Colon (tissue), 2 donors: ENCODE data around the gene CBX7.

ENCODE experiments used
- FAIRE-seq: peaks from 2 replicates; lab custom pipeline; 2012; peaks lifted over from hg19 to GRCh38; lab: Jason Lieb, UNC
- donor health status: control.
- donor health status: control.

CBX7 gene

GRCh38 chr22:39123751-39124581 lies 28.5 kb downstream of the CBX7 start:
- no peak for FAIRE-seq

- FAIRE-seq, result no peak
These were observed 29.6 kb downstream of the CBX7 start for GRCh38 chr22:39122772-39123470.

GRCh38 chr22:39120983-39121382 lies 31.5 kb downstream of the CBX7 start:
- FAIRE-seq, result no peak

- FAIRE-seq, result no peak
These were observed 34.8 kb downstream of the CBX7 start for GRCh38 chr22:39117585-39118191.

DNA sequence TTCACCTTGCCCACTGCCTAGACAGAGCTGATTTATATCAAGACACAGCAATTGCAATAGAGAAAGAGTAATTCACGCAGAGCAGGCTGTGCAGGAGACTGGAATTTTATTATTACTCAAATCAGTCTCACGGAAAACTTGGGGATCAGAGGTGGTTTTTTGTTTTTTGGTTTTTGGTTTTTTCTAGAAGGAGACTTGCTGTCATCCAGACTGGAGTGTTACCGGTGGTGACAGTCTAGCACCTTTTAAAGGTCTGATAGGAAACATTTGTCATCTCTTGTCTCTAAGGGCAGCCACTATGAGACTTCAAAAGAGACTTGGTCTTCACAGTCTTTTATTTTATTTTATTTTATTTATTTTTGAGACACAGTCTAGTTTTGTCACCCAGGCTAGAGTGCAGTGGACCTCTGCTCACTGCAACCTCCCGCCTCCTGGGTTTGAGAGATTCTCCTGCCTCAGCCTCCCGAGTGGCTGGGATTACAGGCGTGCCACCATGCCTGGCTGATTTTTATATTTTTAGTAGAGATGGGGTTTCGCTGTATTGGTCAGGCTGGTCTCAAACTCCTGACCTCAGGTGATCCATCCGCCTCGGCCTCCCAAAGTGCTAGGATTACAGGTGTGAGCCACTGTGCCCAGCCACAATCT lies 36.4 kb downstream of the CBX7 start:
- FAIRE-seq, result no peak

DNA sequence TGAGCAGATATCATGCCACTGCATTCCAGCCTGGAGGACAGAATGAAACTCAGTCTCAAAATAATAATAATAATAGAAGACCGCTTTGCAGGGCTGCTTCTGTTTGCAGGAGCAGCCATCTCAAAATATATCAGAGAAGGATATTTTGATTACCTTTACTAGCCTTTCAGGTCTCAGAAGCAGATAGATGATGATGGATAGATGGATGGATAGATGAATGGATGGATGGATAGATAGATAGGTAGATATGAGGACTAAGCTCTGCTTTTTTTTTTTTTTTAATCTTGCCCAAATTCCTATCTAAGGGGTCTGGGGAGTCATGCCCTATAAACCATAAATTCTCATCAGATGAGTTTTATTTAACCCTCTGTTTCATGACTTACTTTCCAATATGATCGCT lies 36.9 kb downstream of the CBX7 start:
- FAIRE-seq, result no peak

DNA sequence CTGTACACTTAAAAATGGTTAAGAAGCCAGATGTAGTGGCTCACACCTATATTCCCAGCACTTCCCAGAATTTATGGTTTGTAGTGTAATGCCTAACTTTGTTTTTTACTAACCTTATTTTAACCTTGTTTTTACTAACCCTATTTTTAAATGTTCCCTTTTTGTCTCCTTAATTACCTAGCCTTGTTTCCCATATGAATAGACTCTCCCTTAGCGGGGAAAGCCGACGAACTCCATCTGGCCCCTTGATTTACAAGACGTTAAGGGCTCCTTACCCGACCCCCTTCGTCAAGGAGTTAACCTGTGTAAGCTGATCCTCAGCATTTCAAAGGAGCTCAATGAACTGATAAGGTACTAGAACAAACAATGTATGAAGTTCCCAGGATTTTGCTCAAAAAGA lies 38.4 kb downstream of the CBX7 start:
- no peak for FAIRE-seq

- no peak for FAIRE-seq
These were observed 41.6 kb downstream of the CBX7 start for GRCh38 chr22:39110631-39111561.

GRCh38 chr22:39109361-39109760 lies 43.1 kb downstream of the CBX7 start:
- no peak for FAIRE-seq

DNA sequence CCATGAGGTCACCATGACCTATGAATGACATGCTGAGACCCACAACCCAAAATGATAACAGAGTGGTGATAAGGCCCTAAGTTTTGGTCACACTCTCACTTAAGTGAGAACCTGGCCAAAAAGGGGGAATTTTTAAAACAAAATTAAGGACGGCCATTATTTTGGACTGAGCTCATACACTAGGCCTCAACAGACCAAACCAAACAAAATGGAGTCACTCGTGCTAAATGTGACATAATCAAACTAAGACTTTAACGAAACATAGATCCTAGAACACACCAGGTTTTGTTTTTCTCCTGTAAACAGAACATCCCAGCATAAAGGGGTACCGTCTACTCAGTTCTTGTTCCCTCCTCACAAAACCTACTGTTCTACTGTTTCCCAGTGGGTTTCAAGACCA lies 44.0 kb downstream of the CBX7 start:
- FAIRE-seq, result no peak

- FAIRE-seq, result no peak
These were observed 46.2 kb downstream of the CBX7 start for GRCh38 chr22:39106326-39106725.

- FAIRE-seq, result no peak
These were observed 49.0 kb downstream of the CBX7 start for GRCh38 chr22:39103431-39103830.

DNA sequence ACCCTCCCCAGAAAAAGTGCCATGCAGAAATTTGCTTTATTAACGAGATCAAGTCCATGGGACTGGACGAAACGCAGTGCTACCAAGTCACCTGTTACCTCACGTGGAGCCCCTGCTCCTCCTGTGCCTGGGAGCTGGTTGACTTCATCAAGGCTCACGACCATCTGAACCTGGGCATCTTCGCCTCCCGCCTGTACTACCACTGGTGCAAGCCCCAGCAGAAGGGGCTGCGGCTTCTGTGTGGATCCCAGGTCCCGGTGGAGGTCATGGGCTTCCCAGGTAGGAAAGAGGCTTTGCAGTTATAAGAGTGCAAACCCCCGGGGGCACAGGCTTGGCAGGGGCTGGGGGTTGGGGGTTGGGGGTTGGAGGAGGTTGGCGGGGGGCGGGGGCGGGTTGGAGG lies 51.3 kb downstream of the CBX7 start:
- no peak for FAIRE-seq

GRCh38 chr22:39098576-39098975 lies 53.9 kb downstream of the CBX7 start:
- FAIRE-seq, result no peak

- no peak for FAIRE-seq
These were observed 54.5 kb downstream of the CBX7 start for GRCh38 chr22:39098026-39098425.

DNA sequence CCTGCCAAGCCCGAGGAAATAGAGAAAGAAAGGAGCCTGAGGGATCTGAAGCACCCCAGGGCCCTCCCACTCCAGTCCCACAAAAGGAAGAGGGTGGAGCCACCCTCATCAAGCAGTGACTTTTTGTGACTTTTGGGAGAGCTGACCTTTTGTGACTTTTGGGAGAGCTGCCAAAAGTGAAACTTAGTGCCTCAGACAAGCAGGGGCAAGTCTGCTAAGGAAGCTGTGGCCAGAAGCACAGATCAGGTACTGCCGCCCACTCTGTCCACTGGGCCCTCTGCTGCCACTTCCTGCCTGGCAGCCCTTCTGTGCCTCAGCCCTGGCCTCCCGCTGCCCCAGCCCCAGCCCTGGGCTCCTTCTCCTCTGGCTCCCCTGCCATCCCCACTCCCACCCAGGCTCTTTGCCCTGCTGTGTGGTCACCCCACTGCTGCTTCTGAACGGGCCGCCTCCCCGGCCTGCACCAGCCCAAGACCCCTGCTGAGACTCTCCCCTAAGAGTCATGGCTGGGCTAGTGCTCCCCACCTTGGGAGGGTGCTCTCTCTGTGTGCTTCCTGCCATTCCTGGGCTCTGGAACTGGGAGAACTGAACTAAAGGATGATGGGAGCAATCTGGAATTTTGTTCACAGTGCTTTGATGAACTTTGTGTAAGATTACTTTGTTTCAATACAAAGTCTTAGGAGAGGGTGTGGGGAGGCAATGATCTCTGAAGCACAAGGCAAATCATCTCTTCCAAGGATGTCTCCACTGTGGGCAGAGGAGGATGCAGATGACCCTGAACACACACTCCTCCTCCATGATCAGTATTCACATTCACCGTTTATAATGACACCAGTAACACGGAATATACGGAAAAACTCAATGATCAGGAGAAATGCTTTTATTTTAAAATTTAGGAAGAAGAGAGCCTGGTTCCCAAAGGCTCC lies 55.1 kb downstream of the CBX7 start, which contains the start of gene APOBEC3H:
Gene APOBEC3H, plus strand, starts transcription at position 147 of the 923 bp plus-strand sequence. CDS start 3,035 bp downstream, outside the sequence.
- no peak for FAIRE-seq

- FAIRE-seq, result no peak
These were observed 56.5 kb downstream of the CBX7 start for GRCh38 chr22:39095971-39096370.

DNA sequence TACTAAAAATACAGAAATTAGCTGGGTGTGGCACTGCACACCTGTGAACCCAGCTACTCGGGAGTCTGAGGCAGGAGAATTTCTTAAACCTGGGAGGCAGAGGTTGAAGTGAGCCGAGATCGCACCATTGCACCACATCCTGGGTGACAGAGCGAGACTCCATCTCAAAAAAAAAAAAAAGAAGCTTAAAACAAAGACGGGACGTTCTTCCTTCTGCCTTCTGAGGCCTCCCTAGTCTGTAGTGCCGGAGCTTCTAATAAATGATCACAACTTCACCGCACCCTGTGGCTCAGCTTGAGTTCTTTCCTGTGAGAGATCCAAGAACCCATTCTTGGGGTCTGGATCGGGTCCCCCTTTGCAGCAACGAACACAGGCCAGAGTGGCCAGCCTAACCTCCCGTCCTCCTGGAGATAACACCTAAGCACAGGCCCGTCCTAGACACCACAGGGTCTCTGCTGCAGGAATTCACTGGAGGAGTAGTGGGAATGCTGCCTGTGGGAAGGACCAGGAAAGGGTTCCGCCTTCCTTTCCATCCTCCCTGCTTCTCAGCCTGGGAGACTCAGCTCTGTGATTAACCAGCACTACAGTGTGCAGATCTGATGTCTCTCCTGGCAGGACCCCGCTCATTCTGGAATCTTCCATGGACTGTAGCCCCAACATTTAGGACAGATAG lies 57.6 kb downstream of the CBX7 start:
- no peak for FAIRE-seq

DNA sequence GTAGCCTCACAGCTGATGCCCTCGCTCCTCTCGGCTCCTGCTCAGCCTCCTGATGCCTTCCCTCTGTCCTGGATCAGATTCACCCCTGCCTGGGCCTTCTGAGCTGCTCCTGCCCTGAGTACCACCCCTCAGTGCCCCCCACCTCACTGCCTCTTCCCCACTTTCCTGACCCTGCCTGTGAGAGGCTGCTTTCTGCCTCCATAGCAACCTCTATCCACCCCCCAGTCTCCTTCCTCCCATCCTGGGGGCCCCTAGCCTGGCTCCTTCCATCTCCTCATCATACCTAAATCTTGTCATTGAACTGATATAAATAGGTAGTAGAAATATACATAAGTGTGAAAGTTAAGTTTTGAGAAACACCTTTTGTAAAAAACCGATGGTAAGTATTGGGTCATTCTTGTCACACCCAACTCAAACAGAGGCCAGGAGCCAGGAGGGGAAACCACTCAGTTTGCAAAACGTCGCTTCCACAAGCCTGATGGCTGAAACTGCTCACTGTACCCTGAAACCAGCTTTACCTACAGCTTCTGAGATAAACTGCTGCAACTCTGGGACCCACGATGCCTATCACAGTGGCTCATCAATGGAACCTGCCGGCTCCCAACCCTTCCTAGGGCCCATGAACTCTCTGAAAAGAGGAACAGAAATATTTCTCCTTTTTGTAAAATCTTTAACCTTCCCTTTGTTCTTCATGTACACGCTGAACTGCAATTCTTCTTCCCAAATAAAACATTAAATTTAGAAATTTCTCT lies 60.2 kb downstream of the CBX7 start:
- no peak for FAIRE-seq
